ENCODE results near the gene GCN1. TPM values are rescaled to one million over a fixed set of nuclear protein-coding genes. Genes with fewer than 3 reads are reported as not detected.
"Not testable (repeated sequence)": the region's sequence is repeated elsewhere in the genome, so short reads cannot be mapped to it uniquely, and the experiment has no call there.

Gene GCN1
- total RNA-seq, 2 experiments from 2014 or later = 130 to 137 TPM

- peaks cover 48% of the 10 kb centered on the region for H3K4me1 Mint-ChIP-seq (ENCODE audit: low read depth)
- H3K4me3 Mint-ChIP-seq = peak overlapping the region; percentile 97
- H3K9me3 Mint-ChIP-seq = no peaks in the 10 kb centered on the region
- intact Hi-C loops (cut with micrococcal nuclease) = loop anchor here (5.0 to 10.0 kb wide), 2 partner anchors 79 to 182 kb away; partner anchors contain the start of gene RAB35
- ChIA-PET CTCF (interaction anchor here (1.0 to 1.4 kb wide), 2 partner anchors 32 to 70 kb away, joined by 3 to 5 read pairs; no protein-coding TSS in a partner anchor), POLR2A (interaction anchor here (0.6 to 12.7 kb wide), 15 partner anchors 9 to 189 kb away, joined by 3 to 263 read pairs (median 4); partner anchors contain the start of genes PXN, RAB35, RNU4-1 and RNU4-2)
- DNase-seq (no peak), ATAC-seq (no peak)
- peak overlapping the region; percentile 91 for H3K27ac Mint-ChIP-seq
- H3K36me3 Mint-ChIP-seq (ENCODE audit: low read depth) = peaks cover 68% of the 10 kb centered on the region
- TF ChIP-seq, protein P1, sequence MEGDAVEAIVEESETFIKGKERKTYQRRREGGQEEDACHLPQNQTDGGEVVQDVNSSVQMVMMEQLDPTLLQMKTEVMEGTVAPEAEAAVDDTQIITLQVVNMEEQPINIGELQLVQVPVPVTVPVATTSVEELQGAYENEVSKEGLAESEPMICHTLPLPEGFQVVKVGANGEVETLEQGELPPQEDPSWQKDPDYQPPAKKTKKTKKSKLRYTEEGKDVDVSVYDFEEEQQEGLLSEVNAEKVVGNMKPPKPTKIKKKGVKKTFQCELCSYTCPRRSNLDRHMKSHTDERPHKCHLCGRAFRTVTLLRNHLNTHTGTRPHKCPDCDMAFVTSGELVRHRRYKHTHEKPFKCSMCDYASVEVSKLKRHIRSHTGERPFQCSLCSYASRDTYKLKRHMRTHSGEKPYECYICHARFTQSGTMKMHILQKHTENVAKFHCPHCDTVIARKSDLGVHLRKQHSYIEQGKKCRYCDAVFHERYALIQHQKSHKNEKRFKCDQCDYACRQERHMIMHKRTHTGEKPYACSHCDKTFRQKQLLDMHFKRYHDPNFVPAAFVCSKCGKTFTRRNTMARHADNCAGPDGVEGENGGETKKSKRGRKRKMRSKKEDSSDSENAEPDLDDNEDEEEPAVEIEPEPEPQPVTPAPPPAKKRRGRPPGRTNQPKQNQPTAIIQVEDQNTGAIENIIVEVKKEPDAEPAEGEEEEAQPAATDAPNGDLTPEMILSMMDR (IDR thresholded peaks at IDR 0.05) = no peak
- H3K27me3 Mint-ChIP-seq = no peaks in the 10 kb centered on the region
These were observed 1.8 kb upstream of the GCN1 start for GRCh38 chr12:120196363-120196762.

DNA sequence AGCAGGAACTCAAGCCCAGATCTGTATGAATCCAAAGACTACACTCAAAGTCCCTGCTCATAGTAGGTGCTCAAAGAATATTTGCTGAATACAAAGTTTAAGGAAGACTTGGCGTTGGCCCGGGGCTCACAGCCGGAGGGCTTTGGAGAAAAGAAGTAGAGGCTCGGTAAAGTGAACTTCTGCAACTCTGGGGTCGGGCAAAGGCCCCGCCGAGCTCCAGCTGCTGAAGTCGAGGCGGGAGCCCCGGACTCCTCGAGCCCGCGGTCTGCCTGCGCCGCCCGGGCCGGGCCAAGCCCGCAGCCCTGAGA, 335 bp downstream of the GCN1 start:
- ATAC-seq (peak; percentile 8), DNase-seq (no peak)
- CTCF ChIA-PET = interaction anchor here (1.0 kb wide), 1 partner anchor 34 kb away, joined by 4 read pairs; no protein-coding TSS in a partner anchor
- H3K4me1 Mint-ChIP-seq (ENCODE audit: low read depth) = peaks cover 55% of the 10 kb centered on the region
- H3K4me3 Mint-ChIP-seq = peak overlapping the region; percentile 93
- no peaks in the 10 kb centered on the region for H3K27me3 Mint-ChIP-seq
- peaks cover 61% of the 10 kb centered on the region for H3K36me3 Mint-ChIP-seq (ENCODE audit: low read depth)
- TF ChIP-seq, protein P1 (IDR thresholded peaks at IDR 0.05) = no peak
- no peaks in the 10 kb centered on the region for H3K9me3 Mint-ChIP-seq
- POLR2A ChIA-PET = interaction anchor here (1.1 to 12.7 kb wide), 4 partner anchors 9 to 98 kb away, joined by 3 to 263 read pairs (median 4); partner anchors contain the start of genes RNU4-1 and RNU4-2
- intact Hi-C loops (cut with micrococcal nuclease) = loop anchor here (5.0 to 10.0 kb wide), 2 partner anchors 67 to 179 kb away; no protein-coding TSS in a partner anchor
- H3K27ac Mint-ChIP-seq = peak overlapping the region; percentile 89

- intact Hi-C loops (cut with micrococcal nuclease) = loop anchor here (5.0 to 10.0 kb wide), 2 partner anchors 66 to 178 kb away; no protein-coding TSS in a partner anchor
- H3K36me3 Mint-ChIP-seq (ENCODE audit: low read depth) = peaks cover 58% of the 10 kb centered on the region
- CTCF ChIA-PET = interaction anchor here (1.0 kb wide), 1 partner anchor 35 kb away, joined by 4 read pairs; no protein-coding TSS in a partner anchor
- not testable (repeated sequence) for DNase-seq, H3K27me3 Mint-ChIP-seq, ATAC-seq, H3K9me3 Mint-ChIP-seq
- POLR2A ChIA-PET = interaction anchor here (1.0 to 12.7 kb wide), 8 partner anchors 8 to 99 kb away, joined by 3 to 263 read pairs (median 4); partner anchors contain the start of genes RNU4-1, RNU4-2 and RPLP0
- H3K27ac Mint-ChIP-seq = peak overlapping the region; percentile 89
- H3K4me1 Mint-ChIP-seq (ENCODE audit: low read depth) = peaks cover 46% of the 10 kb centered on the region
- H3K4me3 Mint-ChIP-seq = peak overlapping the region; percentile 93
These were observed 1.2 kb downstream of the GCN1 start for GRCh38 chr12:120193286-120193685.

GRCh38 chr12:120190985-120191480, 3.5 kb downstream of the GCN1 start:
- Mint-ChIP-seq H3K4me3 (no peak overlapping the region), H3K4me1 (ENCODE audit: low read depth) (peaks cover 39% of the 10 kb centered on the region), H3K27ac (no peak overlapping the region), H3K27me3 (no peaks in the 10 kb centered on the region), H3K9me3 (no peaks in the 10 kb centered on the region), H3K36me3 (ENCODE audit: low read depth) (peaks cover 54% of the 10 kb centered on the region)
- DNase-seq (no peak), ATAC-seq (no peak)
- TF ChIP-seq, protein P1 (IDR thresholded peaks at IDR 0.05) = no peak
- intact Hi-C loops (cut with micrococcal nuclease) = loop anchor here (5.0 to 10.0 kb wide), 2 partner anchors 64 to 176 kb away; no protein-coding TSS in a partner anchor
- CTCF ChIA-PET = interaction anchor here (1.0 to 1.9 kb wide), 2 partner anchors 10 to 37 kb away, joined by 4 to 8 read pairs; partner anchors contain the start of gene RPLP0
- POLR2A ChIA-PET = interaction anchor here (0.6 to 7.3 kb wide), 8 partner anchors 10 to 282 kb away, joined by 3 to 53 read pairs (median 4); partner anchors contain the start of gene RPLP0

DNA sequence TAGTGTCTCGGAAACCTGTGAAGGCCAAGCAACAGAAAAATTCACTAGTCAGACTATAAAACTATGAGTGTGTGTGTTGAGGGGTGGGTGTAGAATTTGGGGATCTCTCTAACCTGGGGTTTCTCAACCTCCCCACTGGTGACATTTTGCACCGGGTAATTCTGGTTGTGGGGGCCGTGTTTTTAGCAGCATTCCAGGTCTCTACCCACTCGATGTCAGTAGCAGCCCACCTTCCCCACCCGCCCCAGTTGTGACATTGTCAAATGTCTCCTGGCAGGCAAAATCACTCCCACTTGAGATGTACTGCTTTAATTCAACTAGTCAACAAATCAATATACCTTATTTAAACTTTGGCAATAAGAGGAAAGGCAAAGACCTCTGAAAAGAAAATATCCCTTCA, 4.1 kb downstream of the GCN1 start:
- no peaks in the 10 kb centered on the region for H3K9me3 Mint-ChIP-seq
- H3K27ac Mint-ChIP-seq = no peak overlapping the region
- DNase-seq (no peak), ATAC-seq (no peak)
- ChIA-PET POLR2A (interaction anchor here (1.3 to 7.3 kb wide), 5 partner anchors 10 to 68 kb away, joined by 3 to 53 read pairs (median 5); partner anchors contain the start of gene RPLP0), CTCF (no interaction called here)
- no peak overlapping the region for H3K4me3 Mint-ChIP-seq
- no peaks in the 10 kb centered on the region for H3K27me3 Mint-ChIP-seq
- TF ChIP-seq, protein P1 (IDR thresholded peaks at IDR 0.05) = no peak
- H3K36me3 Mint-ChIP-seq (ENCODE audit: low read depth) = peaks cover 55% of the 10 kb centered on the region
- intact Hi-C loops (cut with micrococcal nuclease) = loop anchor here (5.0 to 10.0 kb wide), 2 partner anchors 63 to 176 kb away; no protein-coding TSS in a partner anchor
- H3K4me1 Mint-ChIP-seq (ENCODE audit: low read depth) = peaks cover 34% of the 10 kb centered on the region
